HepG2 (cell line): ENCODE measurements around the gene CALY. TPM values are rescaled to one million over a fixed set of nuclear protein-coding genes. Genes with fewer than 3 reads are reported as not detected.

Experiments
- ATAC-seq: fragments of 200-7000 bp; cut with Tn5 transposase; 3 replicates; pipeline ENCODE4 v1.9.1; 2020; ENCODE audit warnings: mild to moderate bottlenecking, moderate library complexity
- BruUV-seq: library from RNA; stranded (reverse); fragments of 400-500 nt; replicated peaks from 2 replicates; lab custom pipeline; 2021; lab: Mats Ljungman, UMichigan
- CTCF ChIA-PET: fragments of 300-600 bp; formaldehyde crosslinking; extraction: SDS; loops from one replicate; lab custom pipeline; 2021; ENCODE audit warnings: low total read pairs, inconsistent platforms, low intra/inter-chr PET ratio; lab: Yijun Ruan, JAX
- POLR2A ChIA-PET: fragments of 350-600 bp; sonication (Branson Sonifier 250); formaldehyde crosslinking; loops from one replicate; lab custom pipeline; 2020; ENCODE audit warnings: antibody characterized with exemption, inconsistent platforms; lab: Yijun Ruan, JAX
- DNase-seq: peaks from one replicate; pipeline ENCODE4 v3.0.0-alpha.2; 2015; ENCODE audit warnings: low spot score
- FAIRE-seq: peaks from 3 replicates; lab custom pipeline; 2011; peaks lifted over from hg19 to GRCh38; lab: Jason Lieb, UNC
- H2AFZ ChIP-seq: one replicate; pipeline ENCODE4 v1.6.1; 2011; ENCODE audit warnings: low read length, inconsistent platforms
- H3K27ac ChIP-seq: fragments of 300-600 bp; 3 replicates; pipeline ENCODE4 v1.8.0; 2011; ENCODE audit warnings: mixed run types, mild to moderate bottlenecking, mixed read lengths, low read length, inconsistent platforms; ENCODE audit not compliant: insufficient read depth; ENCODE audit errors: extremely low read length
- H3K27me3 ChIP-seq, 2 experiments: fragments of 200-600 bp in 1 of 2; 2 replicates in 1 of 2; 3 replicates in 1 of 2; pipeline versions ENCODE4 v1.6.0 to v1.8.0; 2011; ENCODE audit warnings: low read length in 2 of 2, mild to moderate bottlenecking in 2 of 2, moderate library complexity in 2 of 2, inconsistent platforms in 1 of 2; ENCODE audit not compliant: insufficient read depth in 2 of 2, control insufficient read depth in 1 of 2
- H3K36me3 ChIP-seq, 2 experiments: fragments of 200-600 bp in 1 of 2; replicated peaks in 1 of 2; 2 replicates in 1 of 2; 3 replicates in 1 of 2; pipeline versions ENCODE4 v1.5.1 to v1.8.0; 2011; ENCODE audit warnings: low read length in 2 of 2, inconsistent platforms in 1 of 2; ENCODE audit not compliant: insufficient read depth in 2 of 2, control insufficient read depth in 1 of 2
- H3K4me1 ChIP-seq: 2 replicates; pipeline ENCODE4 v1.5.1; 2012; ENCODE audit warnings: low read length, inconsistent platforms; ENCODE audit not compliant: insufficient read depth
- H3K4me2 ChIP-seq: 2 replicates; pipeline ENCODE4 v1.6.0; 2011; ENCODE audit warnings: low read depth, low read length, inconsistent platforms
- H3K4me3 ChIP-seq, 3 experiments: fragments of 200-600 bp in 1 of 3; sonication (generic), shearing (Covaris generic) in 1 of 3; replicated peaks in 1 of 3; 2 replicates each; pipeline ENCODE4 v1.5.1; 2011 to 2016; ENCODE audit warnings: low read length in 3 of 3, inconsistent platforms in 2 of 3, low read depth in 2 of 3, mild to moderate bottlenecking in 2 of 3, control low read depth in 1 of 3, mixed read lengths in 1 of 3; ENCODE audit not compliant: insufficient read depth in 1 of 3
- H3K79me2 ChIP-seq: one replicate; pipeline ENCODE4 v1.6.1; 2011; ENCODE audit warnings: low read length, inconsistent platforms; ENCODE audit not compliant: insufficient read depth
- H3K9ac ChIP-seq: 2 replicates; pipeline ENCODE4 v1.6.0; 2011; ENCODE audit warnings: mild to moderate bottlenecking, low read depth, low read length, inconsistent platforms; ENCODE audit not compliant: insufficient read depth
- H3K9me3 ChIP-seq: 2 replicates; pipeline ENCODE4 v1.5.1; 2012; ENCODE audit warnings: mild to moderate bottlenecking, low read length
- H4K20me1 ChIP-seq: 2 replicates; pipeline ENCODE4 v1.6.0; 2011; ENCODE audit warnings: inconsistent platforms, mild to moderate bottlenecking, low read length, moderate library complexity; ENCODE audit not compliant: insufficient read depth
- BCL3 ChIP-seq: sonication (generic); formaldehyde crosslinking; IDR thresholded peaks from 2 replicates; pipeline ENCODE4 v1.5.1; 2020; ENCODE audit warnings: mild to moderate bottlenecking, missing genetic modification reagents, moderate library complexity
- HMG20B ChIP-seq: conservative IDR thresholded peaks from 2 replicates; pipeline ENCODE4 v1.6.1; 2016; ENCODE audit warnings: missing genetic modification reagents, missing compliant biosample characterization
- PRDM4 ChIP-seq: sonication (generic); formaldehyde crosslinking; IDR thresholded peaks from 2 replicates; pipeline ENCODE4 v1.9.0; 2021; ENCODE audit warnings: missing genetic modification reagents, borderline replicate concordance
- TAF1 ChIP-seq: sonication (generic); formaldehyde crosslinking; IDR thresholded peaks from 2 replicates; pipeline ENCODE4 v1.4.0; 2020; ENCODE audit warnings: missing genetic modification reagents
- TRIM22 ChIP-seq: fragments of 450-650 bp; IDR thresholded peaks from 2 replicates; pipeline ENCODE4 v1.6.1; 2017
- WGBS: methylation state at CpG from one replicate; pipeline ENCODE4 v1.1.6; 2017; ENCODE audit warnings: low lambda C conversion rate; 5-methylcytosine and 5-hydroxymethylcytosine counted together
- in situ Hi-C: cut with HindIII; loops from 2 replicates; pipeline ENCODE4 v1.10.0; 2017; ENCODE audit warnings: low pct_unique_long_range_greater_than_20kb; ENCODE audit not compliant: extremely low pct_ligation_motif_present
- intact Hi-C: fragments of 100-400 bp; cut with micrococcal nuclease; formaldehyde crosslinking; loops from one replicate; pipeline ENCODE4 v1.10.0; 2022; ENCODE audit not compliant: unreplicated experiment
- polyA plus RNA-seq, 8 experiments: library from polyadenylated mRNA; depleted of rRNA in 3 of 8; stranded (reverse) in 7 of 8; unstranded in 1 of 8; fragments of >200 nt; fragmentation: Illumina TruSeq in 4 of 8; extraction: Trizol in 4 of 8; gene quantifications; 2 replicates each; pipeline versions ENCODE4 v1.2.1 to v1.2.3, GENCODE V29; 2011 to 2016; ENCODE audit warnings: low read depth in 4 of 8, missing spikeins in 1 of 8, mixed read lengths in 1 of 8; ENCODE audit not compliant: insufficient read depth in 1 of 8
- total RNA-seq, 5 experiments: library from RNA; depleted of rRNA; stranded (reverse); fragments of >200 nt; fragmentation: Illumina TruSeq; extraction: Trizol; gene quantifications; 2 replicates each; pipeline ENCODE4 v1.2.3, GENCODE V29; 2016; ENCODE audit warnings: low read depth in 1 of 5

CALY gene
- total and polyA plus RNA-seq, 2 of the 13 experiments (the other 11 are each of a cell fraction or from before 2014, with no cell fraction given) = 0.08 TPM; not detected in 1

GRCh38 chr10:133341983-133342382 lies 5.3 kb upstream of the CALY start:
- Histone ChIP-seq H3K9ac (no peak overlapping the region), H3K27ac (no peak overlapping the region), H3K4me1 (peaks cover 36% of the 10 kb centered on the region), H3K4me3 (no peak overlapping the region), H4K20me1 (no peaks in the 10 kb centered on the region), H3K79me2 (no peaks in the 10 kb centered on the region), H3K27me3 (peaks cover 2 to 18% of the 10 kb centered on the region in 2 experiments; a peak in 4 of 5 replicates), H2AFZ (no peak overlapping the region), H3K4me2 (no peak overlapping the region), H3K9me3 (no peaks in the 10 kb centered on the region), H3K36me3 (no peaks in the 10 kb centered on the region)
- FAIRE-seq (no peak), ATAC-seq (no peak), DNase-seq (no peak)
- WGBS = 60% methylated on average over 4 of the region's 4 CpGs
- TF ChIP-seq PRDM4 (CRISPR knock-in tag) (no peak), TAF1 (CRISPR knock-in tag) (no peak), TRIM22 (no peak), BCL3 (no peak), HMG20B (CRISPR knock-in tag) (no peak)
- in situ Hi-C loops = no loop called here
- ChIA-PET CTCF (no interaction called here), POLR2A (interaction anchor here (1.5 kb wide), 1 partner anchor 17 kb away, joined by 3 read pairs; no protein-coding TSS in a partner anchor)
- no TSS peak for BruUV-seq
- intact Hi-C loops = no loop called here
